Dermis lymphatic vessel endothelial cell (primary cell): ENCODE data around the gene C5orf22. TPM values are rescaled to one million over a fixed set of nuclear protein-coding genes. Genes with fewer than 3 reads are reported as not detected.

Experiments
- total RNA-seq: library from RNA; depleted of rRNA; stranded (reverse); fragments of >200 nt; gene quantifications from 2 replicates; pipeline ENCODE4 v1.2.1, GENCODE V29; 2014

The C5orf22 gene
- 18.9 and 20.0 TPM in 2 replicates for total RNA-seq

GRCh38 chr5:31531888-31532547 is at the start of gene C5orf22, which contains the start of gene DROSHA:
Gene C5orf22, plus strand, starts transcription at chr5:31532301. Its CDS starts 92 bp downstream, at chr5:31532393.
Gene DROSHA, minus strand, starts transcription at chr5:31532093. Its CDS starts 3,034 bp downstream, at chr5:31529059.

Other genes with a start within 250 kb of the C5orf22 start
- 38.7 and 42.3 TPM in 2 replicates for gene DROSHA, start 208 bp upstream of the C5orf22 start, total RNA-seq
- gene PDZD2, start 106.8 kb downstream of the C5orf22 start, total RNA-seq = 0.26 and 0.33 TPM in 2 replicates